ENCODE data around the gene TTC33. TPM values are rescaled to one million over a fixed set of nuclear protein-coding genes. Genes with fewer than 3 reads are reported as not detected.
"Not testable (repeated sequence)": the region's sequence is repeated elsewhere in the genome, so short reads cannot be mapped to it uniquely, and the experiment has no call there.

TTC33 gene
- polyA plus RNA-seq, 1 donor from 2014 or later = 73.5 TPM

- Histone ChIP-seq H4K20me1 (ENCODE audit: insufficient read depth) (no peaks in the 10 kb centered on the region), H3K27ac (ENCODE audit: low read length) (no peak overlapping the region), H3K36me3 (ENCODE audit: insufficient read depth, low read length) (peaks cover 6% of the 10 kb centered on the region), H3K27me3 (ENCODE audit: insufficient read depth, low read depth, low read length) (no peaks in the 10 kb centered on the region), H3K9me2 (ENCODE audit: insufficient read depth, low read length) (no peaks in the 10 kb centered on the region), H3F3A (ENCODE audit: insufficient read depth, low read length, poor library complexity, severe bottlenecking) (no peaks in the 10 kb centered on the region), H3K9me3 (ENCODE audit: low read length) (no peaks in the 10 kb centered on the region), H3K79me2 (replicated peaks; ENCODE audit: insufficient read depth, low read length) (no peaks in the 10 kb centered on the region), H3K9ac (ENCODE audit: low read length) (no peak overlapping the region), H3K4me2 (ENCODE audit: low read length) (no peak overlapping the region), H3K4me3 (ENCODE audit: low read length) (no peak overlapping the region), H2AFZ (ENCODE audit: low read depth, low read length) (no peak overlapping the region)
- TF ChIP-seq EP300 (conservative IDR thresholded peaks at IDR 0.05; ENCODE audit: poor library complexity, severe bottlenecking) (no peak), RAD21 (conservative IDR thresholded peaks at IDR 0.05) (no peak), REST (IDR thresholded peaks at IDR 0.05; ENCODE audit: borderline replicate concordance) (no peak), POLR2AphosphoS5 (IDR thresholded peaks at IDR 0.05) (no peak)
Observed at GRCh38 chr5:40714001-40714400, 41.8 kb downstream of the TTC33 start.

GRCh38 chr5:40710575-40710974, 45.2 kb downstream of the TTC33 start:
- not testable (repeated sequence) for H3F3A ChIP-seq (ENCODE audit: insufficient read depth, low read length, poor library complexity, severe bottlenecking); H3K79me2 ChIP-seq (replicated peaks; ENCODE audit: insufficient read depth, low read length); H3K27ac ChIP-seq (ENCODE audit: low read length); H3K4me2 ChIP-seq (ENCODE audit: low read length); H3K9me3 ChIP-seq (ENCODE audit: low read length); H2AFZ ChIP-seq (ENCODE audit: low read depth, low read length); H3K9me2 ChIP-seq (ENCODE audit: insufficient read depth, low read length); H3K9ac ChIP-seq (ENCODE audit: low read length); H3K36me3 ChIP-seq (ENCODE audit: insufficient read depth, low read length); H3K4me3 ChIP-seq (ENCODE audit: low read length); H4K20me1 ChIP-seq (ENCODE audit: insufficient read depth); H3K27me3 ChIP-seq (ENCODE audit: insufficient read depth, low read depth, low read length)

GRCh38 chr5:40705484-40705883, 50.3 kb downstream of the TTC33 start:
- H3K79me2 ChIP-seq (replicated peaks; ENCODE audit: insufficient read depth, low read length); H3K9me2 ChIP-seq (ENCODE audit: insufficient read depth, low read length); H3F3A ChIP-seq (ENCODE audit: insufficient read depth, low read length, poor library complexity, severe bottlenecking); H3K9ac ChIP-seq (ENCODE audit: low read length); H3K36me3 ChIP-seq (ENCODE audit: insufficient read depth, low read length); H3K27me3 ChIP-seq (ENCODE audit: insufficient read depth, low read depth, low read length); H3K4me2 ChIP-seq (ENCODE audit: low read length); H3K4me3 ChIP-seq (ENCODE audit: low read length); H3K9me3 ChIP-seq (ENCODE audit: low read length); H4K20me1 ChIP-seq (ENCODE audit: insufficient read depth); H3K27ac ChIP-seq (ENCODE audit: low read length); H2AFZ ChIP-seq (ENCODE audit: low read depth, low read length): not testable (repeated sequence)

- not testable (repeated sequence) for H3K4me2 ChIP-seq (ENCODE audit: low read length); H3K4me3 ChIP-seq (ENCODE audit: low read length); H3K27me3 ChIP-seq (ENCODE audit: insufficient read depth, low read depth, low read length); H3K79me2 ChIP-seq (replicated peaks; ENCODE audit: insufficient read depth, low read length); H3K9ac ChIP-seq (ENCODE audit: low read length); H3K36me3 ChIP-seq (ENCODE audit: insufficient read depth, low read length); H4K20me1 ChIP-seq (ENCODE audit: insufficient read depth); H2AFZ ChIP-seq (ENCODE audit: low read depth, low read length); H3K9me2 ChIP-seq (ENCODE audit: insufficient read depth, low read length); H3F3A ChIP-seq (ENCODE audit: insufficient read depth, low read length, poor library complexity, severe bottlenecking); H3K27ac ChIP-seq (ENCODE audit: low read length); H3K9me3 ChIP-seq (ENCODE audit: low read length)
Observed at GRCh38 chr5:40702027-40702426, 53.7 kb downstream of the TTC33 start.

Data from neural cell (in vitro differentiated cells).